Uterus (tissue), 2 donors: ENCODE results near the gene PANX1.

Experiments
- CTCF ChIP-seq, 4 experiments: fragments of 200-600 bp in 2 of 4; fragments of 450-650 bp in 2 of 4; sonication (generic) in 2 of 4; IDR thresholded peaks; one replicate each; pipeline ENCODE4 v1.5.1; 2016 to 2019; ENCODE audit warnings: antibody characterized with exemption in 4 of 4, mild to moderate bottlenecking in 2 of 4, moderate library complexity in 1 of 4
- POLR2A ChIP-seq, 2 donors: fragments of 450-650 bp; IDR thresholded peaks; one replicate each; pipeline ENCODE4 v1.6.1; 2016; ENCODE audit warnings: antibody characterized with exemption in 2 of 2, mild to moderate bottlenecking in 1 of 2, moderate library complexity in 1 of 2

GRCh38 chr11:94224078-94224477 lies 95.4 kb downstream of the PANX1 start:
- TF ChIP-seq CTCF (IDR thresholded peaks at IDR 0.05) (no peak), POLR2A (IDR thresholded peaks at IDR 0.05) (no peak)
